ENCODE results near the gene STXBP4.

DNA sequence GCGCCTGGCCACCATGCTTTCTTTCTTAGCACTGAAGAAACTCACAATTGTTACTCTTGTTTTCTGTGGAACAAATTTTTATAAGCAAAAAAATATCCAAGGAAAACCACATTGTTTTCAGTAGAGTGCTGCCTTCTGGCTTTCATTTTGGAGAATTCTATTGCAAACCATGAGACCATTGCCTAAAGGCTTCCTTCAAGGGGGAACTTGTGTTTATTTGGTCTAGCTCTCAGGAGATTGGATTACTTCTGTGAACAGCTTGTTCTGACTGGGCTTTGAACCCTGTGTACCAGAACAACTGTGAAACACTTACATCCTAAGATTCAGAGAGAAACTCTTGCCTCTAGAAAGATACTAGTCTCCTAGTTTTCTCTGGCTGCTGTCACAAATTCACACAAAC lies 35.9 kb upstream of the STXBP4 start:
- TF ChIP-seq, protein P1, sequence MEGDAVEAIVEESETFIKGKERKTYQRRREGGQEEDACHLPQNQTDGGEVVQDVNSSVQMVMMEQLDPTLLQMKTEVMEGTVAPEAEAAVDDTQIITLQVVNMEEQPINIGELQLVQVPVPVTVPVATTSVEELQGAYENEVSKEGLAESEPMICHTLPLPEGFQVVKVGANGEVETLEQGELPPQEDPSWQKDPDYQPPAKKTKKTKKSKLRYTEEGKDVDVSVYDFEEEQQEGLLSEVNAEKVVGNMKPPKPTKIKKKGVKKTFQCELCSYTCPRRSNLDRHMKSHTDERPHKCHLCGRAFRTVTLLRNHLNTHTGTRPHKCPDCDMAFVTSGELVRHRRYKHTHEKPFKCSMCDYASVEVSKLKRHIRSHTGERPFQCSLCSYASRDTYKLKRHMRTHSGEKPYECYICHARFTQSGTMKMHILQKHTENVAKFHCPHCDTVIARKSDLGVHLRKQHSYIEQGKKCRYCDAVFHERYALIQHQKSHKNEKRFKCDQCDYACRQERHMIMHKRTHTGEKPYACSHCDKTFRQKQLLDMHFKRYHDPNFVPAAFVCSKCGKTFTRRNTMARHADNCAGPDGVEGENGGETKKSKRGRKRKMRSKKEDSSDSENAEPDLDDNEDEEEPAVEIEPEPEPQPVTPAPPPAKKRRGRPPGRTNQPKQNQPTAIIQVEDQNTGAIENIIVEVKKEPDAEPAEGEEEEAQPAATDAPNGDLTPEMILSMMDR (optimal IDR thresholded peaks at IDR 0.05 in 1 of 3, IDR thresholded peaks at IDR 0.05 in 1 of 3, conservative IDR thresholded peaks at IDR 0.05 in 1 of 3; ENCODE audit: extremely low read depth in 1 of 3, insufficient read depth in 2 of 3, low read length in 3 of 3) = no peak
- TF ChIP-seq EZH2 (IDR thresholded peaks at IDR 0.05; ENCODE audit: low read length) = no peak
